CD4-positive, alpha-beta memory T cell (primary cell): Measurements from ENCODE around the gene ASB10. TPM values are rescaled to one million over a fixed set of nuclear protein-coding genes. Genes with fewer than 3 reads are reported as not detected.

Experiments
- CTCF ChIA-PET: fragments of 350-600 bp; sonication (Branson Sonifier 250); formaldehyde crosslinking; loops from one replicate; lab custom pipeline; 2021; ENCODE audit warnings: inconsistent platforms; ENCODE audit not compliant: partially characterized antibody; lab: Charles Lee
- POLR2A ChIA-PET: fragments of 350-600 bp; sonication (Branson Sonifier 250); formaldehyde crosslinking; loops from one replicate; lab custom pipeline; 2021; ENCODE audit not compliant: partially characterized antibody; lab: Charles Lee
- DNase-seq, 5 donors: peaks; one replicate each; pipeline versions ENCODE4 v3.0.0 to v3.0.0-alpha.2; 2020 to 2022; ENCODE audit warnings: mixed read lengths in 1 of 5
- H3K27ac ChIP-seq: one replicate; pipeline ENCODE4 v1.7.0; 2013; ENCODE audit warnings: low read depth, low read length
- H3K27me3 ChIP-seq: 2 replicates; pipeline ENCODE4 v1.7.0; 2013; ENCODE audit warnings: mild to moderate bottlenecking, low read length, moderate library complexity; ENCODE audit not compliant: insufficient read depth
- H3K36me3 ChIP-seq: 2 replicates; pipeline ENCODE4 v1.7.0; 2013; ENCODE audit warnings: mild to moderate bottlenecking, low read length, moderate library complexity; ENCODE audit not compliant: insufficient read depth
- H3K4me1 ChIP-seq: 2 replicates; pipeline ENCODE4 v1.7.0; 2013; ENCODE audit warnings: mild to moderate bottlenecking, low read length, moderate library complexity; ENCODE audit not compliant: insufficient read depth
- H3K4me3 ChIP-seq, 2 donors: one replicate each; pipeline ENCODE4 v1.7.0; 2013; ENCODE audit warnings: low read length in 2 of 2, mild to moderate bottlenecking in 1 of 2
- H3K9me3 ChIP-seq, 2 donors: one replicate each; pipeline ENCODE4 v1.7.0; 2013; ENCODE audit warnings: low read length in 2 of 2, control low read depth in 1 of 2; ENCODE audit not compliant: control insufficient read depth in 1 of 2
- H3K27ac Mint-ChIP-seq, 7 donors: one replicate each; pipeline ENCODE4 v1.8.0; 2020 to 2021; ENCODE audit warnings: mixed read lengths in 7 of 7, mild to moderate bottlenecking in 6 of 7, inconsistent platforms in 3 of 7, moderate library complexity in 3 of 7
- H3K27me3 Mint-ChIP-seq, 2 donors: one replicate each; pipeline ENCODE4 v1.8.0; 2020 to 2021; ENCODE audit warnings: mixed read lengths in 2 of 2
- H3K36me3 Mint-ChIP-seq, 2 donors: one replicate each; pipeline ENCODE4 v1.8.0; 2020 to 2021; ENCODE audit warnings: mixed read lengths in 2 of 2, inconsistent platforms in 1 of 2, mild to moderate bottlenecking in 1 of 2
- H3K4me1 Mint-ChIP-seq, 4 donors: one replicate each; pipeline ENCODE4 v1.8.0; 2020 to 2021; ENCODE audit warnings: mixed read lengths in 4 of 4, mild to moderate bottlenecking in 1 of 4
- H3K4me3 Mint-ChIP-seq, 8 donors: one replicate each; pipeline ENCODE4 v1.8.0; 2020 to 2021; ENCODE audit warnings: mixed read lengths in 8 of 8, mild to moderate bottlenecking in 7 of 8, moderate library complexity in 6 of 8, inconsistent platforms in 3 of 8
- H3K9me3 Mint-ChIP-seq, 8 donors: one replicate each; pipeline ENCODE4 v1.8.0; 2020 to 2021; ENCODE audit warnings: mixed read lengths in 8 of 8, mild to moderate bottlenecking in 5 of 8, inconsistent platforms in 3 of 8, moderate library complexity in 1 of 8
- intact Hi-C: fragments of 100-400 bp; cut with micrococcal nuclease; formaldehyde crosslinking; loops from one replicate; pipeline ENCODE4 v1.15.1; 2023
- polyA plus RNA-seq, 2 donors: library from polyadenylated mRNA; unstranded; fragments of 300-500 nt; fragmentation: Illumina TruSeq; gene quantifications; one replicate each; pipeline ENCODE4 v1.2.3, GENCODE V29; 2021
- total RNA-seq, 2 experiments: library from RNA; stranded (reverse); gene quantifications; one replicate each; pipeline ENCODE4 v1.2.3, GENCODE V29; 2021

Gene ASB10
- total and polyA plus RNA-seq, 4 experiments from 2014 or later, result not detected

GRCh38 chr7:151174246-151175046 lies 12.6 kb downstream of the ASB10 start:
- ChIA-PET CTCF (interaction anchor here (1.7 kb wide), 1 partner anchor 9 kb away, joined by 5 read pairs; no protein-coding TSS in a partner anchor), POLR2A (no interaction called here)
- Mint-ChIP-seq H3K36me3 (no peaks in the 10 kb centered on the region), H3K27ac (peak overlapping the region in 1 of 7 donors; percentile 53), H3K4me1 (peaks cover 6 to 13% (median 10%) of the 10 kb centered on the region in 4 donors), H3K9me3 (peaks cover 0 to 2% (median 0%) of the 10 kb centered on the region in 8 donors), H3K4me3 (no peak overlapping the region), H3K27me3 (peaks cover 20 to 31% of the 10 kb centered on the region in 2 donors)
- H3K4me3 ChIP-seq, result no peak overlapping the region
- H3K27me3 ChIP-seq, result peaks cover 1% of the 10 kb centered on the region
- intact Hi-C loops, result no loop called here
- H3K36me3 ChIP-seq, result no peaks in the 10 kb centered on the region
- no peak overlapping the region for H3K27ac ChIP-seq
- peak in 2 of 5 donors; percentile 25 to 43 for DNase-seq
- H3K4me1 ChIP-seq, result no peaks in the 10 kb centered on the region
- H3K9me3 ChIP-seq, result no peaks in the 10 kb centered on the region

GRCh38 chr7:151173386-151174245 lies 13.4 kb downstream of the ASB10 start:
- no peaks in the 10 kb centered on the region for H3K4me1 ChIP-seq
- Mint-ChIP-seq H3K27ac (peak overlapping the region in 4 of 7 donors; percentile 4 to 81 (median 56)), H3K4me3 (peak overlapping the region in 2 of 8 donors; percentile 10 to 43), H3K4me1 (peaks cover 7 to 16% (median 12%) of the 10 kb centered on the region in 4 donors), H3K27me3 (peaks cover 23 to 37% of the 10 kb centered on the region in 2 donors), H3K36me3 (no peaks in the 10 kb centered on the region), H3K9me3 (peaks cover 0 to 2% (median 0%) of the 10 kb centered on the region in 8 donors)
- POLR2A ChIA-PET, result no interaction called here
- H3K27me3 ChIP-seq, result peaks cover 10% of the 10 kb centered on the region
- DNase-seq, result no peak
- H3K4me3 ChIP-seq, result no peak overlapping the region
- no peak overlapping the region for H3K27ac ChIP-seq
- no peaks in the 10 kb centered on the region for H3K9me3 ChIP-seq
- intact Hi-C loops, result loop anchor here (2.0 kb wide), 1 partner anchor 57 kb away; no protein-coding TSS in a partner anchor
- no peaks in the 10 kb centered on the region for H3K36me3 ChIP-seq
- CTCF ChIA-PET, result interaction anchor here (1.0 to 1.1 kb wide), 2 partner anchors 10 to 71 kb away, joined by 3 to 4 read pairs; no protein-coding TSS in a partner anchor

GRCh38 chr7:151172273-151173141 lies 14.5 kb downstream of the ASB10 start:
- Histone ChIP-seq H3K4me1 (no peaks in the 10 kb centered on the region), H3K4me3 (no peak overlapping the region), H3K9me3 (no peaks in the 10 kb centered on the region), H3K36me3 (no peaks in the 10 kb centered on the region), H3K27me3 (peaks cover 14% of the 10 kb centered on the region), H3K27ac (no peak overlapping the region)
- Mint-ChIP-seq H3K27ac (peak overlapping the region in 4 of 7 donors; percentile 41 to 65 (median 62)), H3K27me3 (peaks cover 25 to 40% of the 10 kb centered on the region in 2 donors), H3K4me3 (peak overlapping the region in 1 of 8 donors; percentile 50), H3K9me3 (peaks cover 0 to 2% (median 0%) of the 10 kb centered on the region in 8 donors), H3K4me1 (peaks cover 11 to 21% (median 16%) of the 10 kb centered on the region in 4 donors), H3K36me3 (no peaks in the 10 kb centered on the region)
- intact Hi-C loops, result loop anchor here (1.0 to 2.0 kb wide), 3 partner anchors 48 to 72 kb away; no protein-coding TSS in a partner anchor
- CTCF ChIA-PET, result interaction anchor here (0.6 to 1.2 kb wide), 8 partner anchors 8 to 140 kb away, joined by 3 to 5 read pairs (median 3); no protein-coding TSS in a partner anchor
- peak; percentile 72 to 80 (median 75) for DNase-seq
- POLR2A ChIA-PET, result no interaction called here

GRCh38 chr7:151168787-151169162 lies 18.3 kb downstream of the ASB10 start:
- Mint-ChIP-seq H3K4me1 (peaks cover 11 to 26% (median 17%) of the 10 kb centered on the region in 4 donors), H3K27me3 (peaks cover 28 to 37% of the 10 kb centered on the region in 2 donors), H3K36me3 (no peaks in the 10 kb centered on the region), H3K4me3 (peak overlapping the region; percentile 35 to 89 (median 84)), H3K9me3 (peaks cover 0 to 2% (median 0%) of the 10 kb centered on the region in 8 donors), H3K27ac (peak overlapping the region in 3 of 7 donors; percentile 22 to 72 (median 69))
- Histone ChIP-seq H3K27me3 (peaks cover 33% of the 10 kb centered on the region), H3K4me3 (no peak overlapping the region), H3K27ac (no peak overlapping the region), H3K9me3 (no peaks in the 10 kb centered on the region), H3K4me1 (peaks cover 6% of the 10 kb centered on the region), H3K36me3 (no peaks in the 10 kb centered on the region)
- ChIA-PET POLR2A (no interaction called here), CTCF (interaction anchor here (0.9 to 3.9 kb wide), 9 partner anchors 9 to 231 kb away, joined by 3 to 20 read pairs (median 3); no protein-coding TSS in a partner anchor)
- intact Hi-C loops, result loop anchor here (2.0 kb wide), 1 partner anchor 134 kb away; no protein-coding TSS in a partner anchor
- no peak for DNase-seq

- Histone ChIP-seq H3K4me3 (peak overlapping the region in 1 of 2 donors; percentile 33), H3K27me3 (peaks cover 33% of the 10 kb centered on the region), H3K27ac (no peak overlapping the region), H3K36me3 (no peaks in the 10 kb centered on the region), H3K4me1 (peaks cover 6% of the 10 kb centered on the region), H3K9me3 (no peaks in the 10 kb centered on the region)
- ChIA-PET POLR2A (interaction anchor here (0.8 to 1.2 kb wide), 2 partner anchors 59 to 79 kb away, joined by 3 read pairs; partner anchors contain the start of gene ABCF2), CTCF (interaction anchor here (0.7 to 3.9 kb wide), 13 partner anchors 9 to 230 kb away, joined by 3 to 20 read pairs (median 3); no protein-coding TSS in a partner anchor)
- H3K36me3 Mint-ChIP-seq, result no peaks in the 10 kb centered on the region
- peaks cover 0 to 2% (median 0%) of the 10 kb centered on the region in 8 donors for H3K9me3 Mint-ChIP-seq
- H3K27me3 Mint-ChIP-seq, result peaks cover 26 to 37% of the 10 kb centered on the region in 2 donors
- intact Hi-C loops, result loop anchor here (2.0 kb wide), 1 partner anchor 135 kb away; no protein-coding TSS in a partner anchor
- H3K4me3 Mint-ChIP-seq, result peak overlapping the region; percentile 73 to 89 (median 84)
- peak overlapping the region in 5 of 7 donors; percentile 22 to 72 (median 69) for H3K27ac Mint-ChIP-seq
- DNase-seq, result peak; percentile 52 to 65 (median 59)
- peaks cover 10 to 24% (median 17%) of the 10 kb centered on the region in 4 donors for H3K4me1 Mint-ChIP-seq
These were observed 18.9 kb downstream of the ASB10 start for GRCh38 chr7:151168003-151168786.
